Endothelial cell of umbilical vein (primary cell): Measurements from ENCODE around the gene SORCS3. TPM values are rescaled to one million over a fixed set of nuclear protein-coding genes. Genes with fewer than 3 reads are reported as not detected.

Experiments
- BruUV-seq: library from RNA; stranded (reverse); fragments of 400-500 nt; replicated peaks from 2 replicates; lab custom pipeline; 2021; lab: Mats Ljungman, UMichigan
- CTCF ChIA-PET: fragments of 300-600, 350-600 bp; sonication (Branson Sonifier 250); formaldehyde crosslinking; loops from one replicate; lab custom pipeline; 2021; ENCODE audit warnings: antibody characterized with exemption, inconsistent platforms; lab: Charles Lee
- POLR2A ChIA-PET: fragments of 300-600, 350-600 bp; sonication (Branson Sonifier 250); formaldehyde crosslinking; loops from one replicate; lab custom pipeline; 2021; ENCODE audit warnings: antibody characterized with exemption, inconsistent platforms; lab: Charles Lee
- DNase-seq: peaks from one replicate; pipeline ENCODE4 v3.0.0-alpha.2; 2011; ENCODE audit warnings: low read depth, low spot score
- FAIRE-seq: peaks from 2 replicates; lab custom pipeline; 2011; peaks lifted over from hg19 to GRCh38; lab: Jason Lieb, UNC
- H2AFZ ChIP-seq: 2 replicates; pipeline ENCODE4 v1.6.0; 2012; ENCODE audit warnings: low read depth, low read length, control low read depth, inconsistent platforms
- H3K27ac ChIP-seq: 2 replicates; pipeline ENCODE4 v1.5.1; 2011; ENCODE audit warnings: low read depth, mild to moderate bottlenecking, control low read depth, low read length, moderate library complexity; ENCODE audit not compliant: insufficient read depth
- H3K27me3 ChIP-seq, 2 experiments: 2 replicates each; pipeline versions ENCODE4 v1.6.0 to v1.6.1; 2011; ENCODE audit warnings: low read length in 2 of 2, mixed read lengths in 1 of 2; ENCODE audit not compliant: control insufficient read depth in 2 of 2, insufficient read depth in 2 of 2
- H3K36me3 ChIP-seq, 2 experiments: 2 replicates in 1 of 2; 3 replicates in 1 of 2; pipeline ENCODE4 v1.5.1; 2011; ENCODE audit warnings: low read length in 2 of 2, mild to moderate bottlenecking in 1 of 2, moderate library complexity in 1 of 2; ENCODE audit not compliant: control insufficient read depth in 2 of 2, insufficient read depth in 2 of 2; ENCODE audit errors: extremely low read depth in 1 of 2
- H3K4me1 ChIP-seq: 3 replicates; pipeline ENCODE4 v1.5.1; 2011; ENCODE audit warnings: mild to moderate bottlenecking, low read length; ENCODE audit not compliant: control insufficient read depth, insufficient read depth; ENCODE audit errors: extremely low read depth
- H3K4me2 ChIP-seq: 2 replicates; pipeline ENCODE4 v1.6.1; 2011; ENCODE audit warnings: low read length, control low read depth, mixed read lengths; ENCODE audit not compliant: insufficient read depth
- H3K4me3 ChIP-seq, 3 experiments: fragments of 200-600 bp in 1 of 3; sonication (generic), shearing (Covaris generic) in 1 of 3; replicated peaks in 1 of 3; 2 replicates each; pipeline ENCODE4 v1.5.1; 2011 to 2016; ENCODE audit warnings: control low read depth in 3 of 3, low read length in 3 of 3, mild to moderate bottlenecking in 2 of 3, inconsistent platforms in 1 of 3, low read depth in 1 of 3, moderate library complexity in 1 of 3; ENCODE audit not compliant: insufficient read depth in 1 of 3
- H3K79me2 ChIP-seq: 2 replicates; pipeline ENCODE4 v1.6.0; 2012; ENCODE audit warnings: low read length, inconsistent platforms; ENCODE audit not compliant: control insufficient read depth, insufficient read depth
- H3K9ac ChIP-seq: replicated peaks from 2 replicates; pipeline ENCODE3; 2011; ENCODE audit warnings: low read length, control low read depth; ENCODE audit not compliant: insufficient read depth; ENCODE audit errors: extremely low read depth
- H3K9me1 ChIP-seq: replicated peaks from 3 replicates; pipeline ENCODE4 v1.6.0; 2011; ENCODE audit warnings: mild to moderate bottlenecking, low read length; ENCODE audit not compliant: control insufficient read depth, insufficient read depth; ENCODE audit errors: extremely low read depth
- H3K9me3 ChIP-seq: replicated peaks from 2 replicates; pipeline ENCODE4 v1.5.1; 2012; ENCODE audit warnings: low read length, inconsistent platforms; ENCODE audit not compliant: control insufficient read depth, insufficient read depth
- H4K20me1 ChIP-seq: replicated peaks from 2 replicates; pipeline ENCODE3; 2011; ENCODE audit warnings: mild to moderate bottlenecking, low read length; ENCODE audit not compliant: control insufficient read depth, insufficient read depth; ENCODE audit errors: extremely low read depth
- EZH2 ChIP-seq: IDR thresholded peaks from 2 replicates; pipeline ENCODE4 v1.6.1; 2012; ENCODE audit warnings: borderline replicate concordance, low read depth, mild to moderate bottlenecking, moderate library complexity, low read length, inconsistent platforms; ENCODE audit not compliant: severe bottlenecking
- FOS ChIP-seq: IDR thresholded peaks from 2 replicates; pipeline ENCODE4 v1.6.1; 2011; ENCODE audit warnings: mild to moderate bottlenecking, low read length, moderate library complexity, borderline replicate concordance; ENCODE audit not compliant: insufficient read depth
- GATA2 ChIP-seq: IDR thresholded peaks from 2 replicates; pipeline ENCODE4 v1.7.0; 2011; ENCODE audit warnings: low read depth, mild to moderate bottlenecking, moderate library complexity, mixed read lengths, low read length; ENCODE audit not compliant: insufficient read length, insufficient read depth
- JUN ChIP-seq: IDR thresholded peaks from 2 replicates; pipeline ENCODE4 v1.6.1; 2011; ENCODE audit warnings: borderline replicate concordance, low read depth; ENCODE audit not compliant: insufficient read length, insufficient read depth
- MYC ChIP-seq: IDR thresholded peaks from one replicate; pipeline ENCODE4 v1.6.1; 2011; ENCODE audit warnings: mild to moderate bottlenecking, low read depth, low read length
- POLR2A ChIP-seq: IDR thresholded peaks from 2 replicates; pipeline ENCODE4 v1.6.1; 2012; ENCODE audit warnings: low read depth, mild to moderate bottlenecking, control low read depth, low read length
- POLR2AphosphoS5 ChIP-seq: IDR thresholded peaks from 2 replicates; pipeline ENCODE4 v1.6.1; 2012; ENCODE audit warnings: low read depth, mild to moderate bottlenecking, control low read depth, low read length, moderate library complexity; ENCODE audit not compliant: insufficient read depth
- dilution Hi-C: fragments of 300-500 bp; cut with MboI; formaldehyde crosslinking; loops from one replicate; pipeline ENCODE4 v1.15.0; 2019; ENCODE audit warnings: low sequenced_read_pairs; ENCODE audit not compliant: extremely low pct_ligation_motif_present
- intact Hi-C: fragments of 100-400 bp; cut with micrococcal nuclease; formaldehyde crosslinking; loops from one replicate; pipeline ENCODE4 v1.10.0; 2022
- polyA plus RNA-seq, 4 experiments: library from polyadenylated mRNA; depleted of rRNA in 3 of 4; stranded (reverse) in 3 of 4; unstranded in 1 of 4; fragments of >200 nt; gene quantifications; 2 replicates each; pipeline versions ENCODE4 v1.2.1 to v1.2.3, GENCODE V29; 2011 to 2012; ENCODE audit warnings: missing spikeins in 1 of 4
- total RNA-seq: library from RNA; stranded (reverse); gene quantifications from 2 replicates; pipeline ENCODE4 v1.2.3, GENCODE V29; 2021
- TF ChIP-seq, protein P1 (sequence below): IDR thresholded peaks from 2 replicates; pipeline ENCODE4 v1.6.1; 2011; ENCODE audit not compliant: insufficient read depth, insufficient read length
- TF ChIP-seq, protein P2 (sequence below), 2 donors: IDR thresholded peaks; 1 replicate in 1 of 2; 2 replicates in 1 of 2; pipeline ENCODE4 v1.5.1; 2011; ENCODE audit warnings: low read length in 2 of 2, mild to moderate bottlenecking in 2 of 2, moderate library complexity in 2 of 2, control low read depth in 1 of 2, inconsistent platforms in 1 of 2, low read depth in 1 of 2; ENCODE audit not compliant: insufficient read depth in 1 of 2; ENCODE audit errors: extremely low read depth in 1 of 2

SORCS3 gene
- total and polyA plus RNA-seq, 2 donors (not counting 3 experiments of a cell fraction or from before 2014, with no cell fraction given), result not detected

GRCh38 chr10:104767745-104768144, 126.7 kb downstream of the SORCS3 start:
- dilution Hi-C loops, result no loop called here
- no peak for TF ChIP-seq EZH2
- intact Hi-C loops, result no loop called here

DNA sequence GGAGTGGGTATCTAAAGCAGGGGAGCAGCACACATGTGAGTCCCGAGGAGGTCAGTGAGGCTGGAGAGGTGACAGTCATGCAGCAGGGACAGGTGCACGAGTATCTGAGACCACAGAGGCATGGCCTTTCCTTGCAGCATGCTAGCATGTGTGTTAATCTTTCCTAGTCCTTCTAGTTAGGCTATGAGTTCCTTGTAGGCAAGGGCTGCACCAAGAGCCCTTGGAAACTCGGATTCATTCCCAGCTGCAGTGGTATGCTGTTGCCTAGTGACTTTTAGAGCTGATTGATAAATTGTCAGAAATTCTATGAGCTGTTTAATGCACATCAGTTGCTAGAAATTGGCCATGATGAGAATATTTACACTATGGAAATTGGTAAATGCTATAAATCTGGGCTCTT, 132.0 kb downstream of the SORCS3 start:
- FAIRE-seq, result no peak
- no peak overlapping the region for H3K9ac ChIP-seq
- peaks cover 7% of the 10 kb centered on the region for H3K9me3 ChIP-seq
- no TSS peak for BruUV-seq
- no peak overlapping the region for H3K4me2 ChIP-seq
- H3K4me1 ChIP-seq, result no peaks in the 10 kb centered on the region
- H3K27me3 ChIP-seq, result no peaks in the 10 kb centered on the region
- no peak overlapping the region for H2AFZ ChIP-seq
- H3K36me3 ChIP-seq, result no peaks in the 10 kb centered on the region
- no peak overlapping the region for H3K27ac ChIP-seq
- H4K20me1 ChIP-seq, result no peaks in the 10 kb centered on the region
- H3K9me1 ChIP-seq, result no peaks in the 10 kb centered on the region
- DNase-seq, result no peak
- intact Hi-C loops, result no loop called here
- H3K79me2 ChIP-seq, result no peaks in the 10 kb centered on the region
- ChIA-PET CTCF (no interaction called here), POLR2A (no interaction called here)
- dilution Hi-C loops, result no loop called here
- TF ChIP-seq FOS (no peak), POLR2A (no peak), EZH2 (no peak), MYC (no peak), GATA2 (no peak), JUN (no peak), POLR2AphosphoS5 (no peak)
- TF ChIP-seq, protein P1, sequence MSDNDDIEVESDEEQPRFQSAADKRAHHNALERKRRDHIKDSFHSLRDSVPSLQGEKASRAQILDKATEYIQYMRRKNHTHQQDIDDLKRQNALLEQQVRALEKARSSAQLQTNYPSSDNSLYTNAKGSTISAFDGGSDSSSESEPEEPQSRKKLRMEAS, result no peak
- TF ChIP-seq, protein P2, sequence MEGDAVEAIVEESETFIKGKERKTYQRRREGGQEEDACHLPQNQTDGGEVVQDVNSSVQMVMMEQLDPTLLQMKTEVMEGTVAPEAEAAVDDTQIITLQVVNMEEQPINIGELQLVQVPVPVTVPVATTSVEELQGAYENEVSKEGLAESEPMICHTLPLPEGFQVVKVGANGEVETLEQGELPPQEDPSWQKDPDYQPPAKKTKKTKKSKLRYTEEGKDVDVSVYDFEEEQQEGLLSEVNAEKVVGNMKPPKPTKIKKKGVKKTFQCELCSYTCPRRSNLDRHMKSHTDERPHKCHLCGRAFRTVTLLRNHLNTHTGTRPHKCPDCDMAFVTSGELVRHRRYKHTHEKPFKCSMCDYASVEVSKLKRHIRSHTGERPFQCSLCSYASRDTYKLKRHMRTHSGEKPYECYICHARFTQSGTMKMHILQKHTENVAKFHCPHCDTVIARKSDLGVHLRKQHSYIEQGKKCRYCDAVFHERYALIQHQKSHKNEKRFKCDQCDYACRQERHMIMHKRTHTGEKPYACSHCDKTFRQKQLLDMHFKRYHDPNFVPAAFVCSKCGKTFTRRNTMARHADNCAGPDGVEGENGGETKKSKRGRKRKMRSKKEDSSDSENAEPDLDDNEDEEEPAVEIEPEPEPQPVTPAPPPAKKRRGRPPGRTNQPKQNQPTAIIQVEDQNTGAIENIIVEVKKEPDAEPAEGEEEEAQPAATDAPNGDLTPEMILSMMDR (IDR thresholded peaks at IDR 0.05; ENCODE audit: extremely low read depth in 1 of 2, insufficient read depth in 1 of 2, low read depth in 1 of 2, low read length in 2 of 2), result no peak
- H3K4me3 ChIP-seq, result no peak overlapping the region

More at GRCh38 chr10:104767745-104768144, 126.7 kb downstream of the SORCS3 start:
- Histone ChIP-seq H2AFZ (no peak overlapping the region), H3K9me3 (peaks cover 6% of the 10 kb centered on the region), H3K9me1 (no peaks in the 10 kb centered on the region), H3K4me2 (no peak overlapping the region), H3K9ac (no peak overlapping the region), H3K4me1 (no peaks in the 10 kb centered on the region), H3K27me3 (no peaks in the 10 kb centered on the region), H3K4me3 (no peak overlapping the region), H3K79me2 (no peaks in the 10 kb centered on the region), H3K27ac (no peak overlapping the region), H4K20me1 (no peaks in the 10 kb centered on the region), H3K36me3 (no peaks in the 10 kb centered on the region)
- ChIA-PET CTCF (no interaction called here), POLR2A (no interaction called here)
- DNase-seq (no peak), FAIRE-seq (no peak)
- BruUV-seq, result no TSS peak
